ENCODE measurements around the gene BANF1.

BANF1 gene

GRCh38 chr11:66015936-66016792 is 13.9 kb downstream of the BANF1 start:
- Histone ChIP-seq H3F3A (ENCODE audit: control insufficient read depth, insufficient read depth) (no peaks in the 10 kb centered on the region), H3K9me3 (ENCODE audit: control insufficient read depth, insufficient read depth, low read length) (no peaks in the 10 kb centered on the region), H4K20me1 (ENCODE audit: control insufficient read depth, insufficient read depth, low read depth, low read length) (no peaks in the 10 kb centered on the region), H3K27ac (ENCODE audit: low read depth, low read length) (no peak overlapping the region), H3K4me1 (ENCODE audit: control insufficient read depth, low read length) (no peaks in the 10 kb centered on the region), H3K27me3 (ENCODE audit: control insufficient read depth, low read length) (0 out of 2 replicates have a peak, but pooled peaks cover 5% of the 10 kb centered on the region), H3K4me3 (ENCODE audit: low read length) (no peak overlapping the region), H3K4me2 (ENCODE audit: low read length) (no peak overlapping the region), H3K79me2 (ENCODE audit: control insufficient read depth, low read length) (no peaks in the 10 kb centered on the region), H3K9me2 (replicated peaks; ENCODE audit: control insufficient read depth, low read length) (no peaks in the 10 kb centered on the region), H3K36me3 (ENCODE audit: control insufficient read depth, low read length) (no peaks in the 10 kb centered on the region)
- TF ChIP-seq CTCF (IDR thresholded peaks at IDR 0.05; ENCODE audit: low read depth, low read length, poor library complexity, severe bottlenecking) (no peak), EZH2phosphoT487 (IDR thresholded peaks at IDR 0.05; ENCODE audit: borderline replicate concordance, low read length) (no peak)

DNA sequence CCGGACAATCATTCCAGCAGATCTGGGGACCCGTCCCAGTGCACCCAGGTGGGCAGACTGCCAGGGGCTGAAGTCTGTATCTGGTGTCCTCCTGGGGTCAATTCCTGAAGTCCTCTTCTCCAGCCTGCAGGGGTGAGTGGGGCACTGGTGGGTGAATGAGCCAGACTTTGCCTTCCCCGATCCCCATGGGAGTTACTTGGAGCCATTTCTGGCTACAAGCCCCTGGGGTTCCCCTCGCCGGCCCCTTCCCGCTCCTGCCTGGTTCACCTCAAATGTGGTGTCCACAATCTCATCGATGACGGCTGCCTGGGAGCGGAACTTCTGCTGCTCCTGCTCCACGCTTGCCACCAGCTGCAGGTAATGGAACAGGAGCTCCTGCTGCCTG is 14.5 kb downstream of the BANF1 start:
- H3K79me2 ChIP-seq (ENCODE audit: control insufficient read depth, low read length), result no peaks in the 10 kb centered on the region
- no peak overlapping the region for H3K4me3 ChIP-seq (ENCODE audit: low read length)
- no peaks in the 10 kb centered on the region for H3K9me3 ChIP-seq (ENCODE audit: control insufficient read depth, insufficient read depth, low read length)
- no peak overlapping the region for H3K27ac ChIP-seq (ENCODE audit: low read depth, low read length)
- no peaks in the 10 kb centered on the region for H3K4me1 ChIP-seq (ENCODE audit: control insufficient read depth, low read length)
- TF ChIP-seq CTCF (IDR thresholded peaks at IDR 0.05; ENCODE audit: low read depth, low read length, poor library complexity, severe bottlenecking), result no peak
- TF ChIP-seq EZH2phosphoT487 (IDR thresholded peaks at IDR 0.05; ENCODE audit: borderline replicate concordance, low read length), result no peak
- H3F3A ChIP-seq (ENCODE audit: control insufficient read depth, insufficient read depth), result no peaks in the 10 kb centered on the region
- peaks cover 2% of the 10 kb centered on the region; the same call in 1 of the 2 replicates for H3K27me3 ChIP-seq (ENCODE audit: control insufficient read depth, low read length)
- no peaks in the 10 kb centered on the region for H3K36me3 ChIP-seq (ENCODE audit: control insufficient read depth, low read length)
- no peaks in the 10 kb centered on the region for H3K9me2 ChIP-seq (replicated peaks; ENCODE audit: control insufficient read depth, low read length)
- no peaks in the 10 kb centered on the region for H4K20me1 ChIP-seq (ENCODE audit: control insufficient read depth, insufficient read depth, low read depth, low read length)
- no peak overlapping the region for H3K4me2 ChIP-seq (ENCODE audit: low read length)

DNA sequence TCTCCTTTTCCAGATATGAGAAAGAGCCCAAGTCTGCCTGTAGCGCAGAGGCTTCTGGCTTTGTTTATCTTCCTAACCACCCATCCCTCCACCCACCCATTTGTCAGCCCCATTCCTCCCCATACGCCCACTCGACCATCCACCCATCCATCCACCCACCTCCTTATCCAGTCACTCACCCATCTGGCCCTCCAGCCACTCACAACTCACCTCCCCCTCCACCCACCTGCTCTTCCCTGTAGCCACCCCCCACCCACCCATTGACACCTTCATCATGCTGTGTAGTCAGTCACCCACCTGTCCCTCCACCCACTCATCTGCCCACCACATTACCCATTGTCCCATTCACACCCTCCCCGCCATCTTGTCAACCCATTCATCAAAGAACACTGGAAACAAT is 15.0 kb downstream of the BANF1 start:
- Histone ChIP-seq H3K79me2 (ENCODE audit: control insufficient read depth, low read length) (no peaks in the 10 kb centered on the region), H3K9me3 (ENCODE audit: control insufficient read depth, insufficient read depth, low read length) (no peaks in the 10 kb centered on the region), H3K36me3 (ENCODE audit: control insufficient read depth, low read length) (no peaks in the 10 kb centered on the region), H3K9me2 (replicated peaks; ENCODE audit: control insufficient read depth, low read length) (no peaks in the 10 kb centered on the region), H3K27ac (ENCODE audit: low read depth, low read length) (no peak overlapping the region), H3F3A (ENCODE audit: control insufficient read depth, insufficient read depth) (no peaks in the 10 kb centered on the region), H4K20me1 (ENCODE audit: control insufficient read depth, insufficient read depth, low read depth, low read length) (no peaks in the 10 kb centered on the region), H3K4me2 (ENCODE audit: low read length) (no peak overlapping the region), H3K4me3 (ENCODE audit: low read length) (no peak overlapping the region), H3K4me1 (ENCODE audit: control insufficient read depth, low read length) (peaks cover 1% of the 10 kb centered on the region; the same call in 1 of the 2 replicates), H3K27me3 (ENCODE audit: control insufficient read depth, low read length) (no peaks in the 10 kb centered on the region; the same call in 1 of the 2 replicates)
- TF ChIP-seq CTCF (IDR thresholded peaks at IDR 0.05; ENCODE audit: low read depth, low read length, poor library complexity, severe bottlenecking) (no peak), EZH2phosphoT487 (IDR thresholded peaks at IDR 0.05; ENCODE audit: borderline replicate concordance, low read length) (no peak)
